Measurements from ENCODE around the gene MAP3K9. TPM values are rescaled to one million over a fixed set of nuclear protein-coding genes. Genes with fewer than 3 reads are reported as not detected.
A peak's percentile ranks its signal among the peaks of the same experiment; 100 is the strongest.

Gene MAP3K9
- total RNA-seq, 2 experiments from 2014 or later, result 4.2 to 6.4 TPM

DNA sequence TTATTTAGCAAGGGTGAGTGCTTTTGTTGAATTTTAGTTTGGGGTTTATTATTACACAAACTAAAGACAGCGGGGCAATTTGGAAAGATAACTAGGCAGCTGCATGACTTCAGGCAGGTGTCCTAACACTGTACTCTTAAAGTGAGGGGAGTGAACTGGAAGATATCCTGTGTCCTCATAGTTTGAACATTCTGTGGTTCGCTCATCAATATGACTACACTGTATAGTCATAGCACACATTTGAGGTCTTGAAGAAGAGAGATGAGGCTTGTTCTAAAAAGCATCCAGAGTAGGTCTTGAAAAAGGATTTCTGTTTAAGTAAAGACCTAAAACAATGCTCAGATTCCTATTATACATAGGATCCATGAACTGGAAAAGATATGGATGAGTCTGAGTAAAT, 1.7 kb upstream of the MAP3K9 start:
- Histone ChIP-seq H3K4me3 (ENCODE audit: low read depth, low read length, poor library complexity, severe bottlenecking) (peak overlapping the region; percentile 77), H3K9me3 (ENCODE audit: low read length) (no peaks in the 10 kb centered on the region), H4K20me1 (ENCODE audit: insufficient read depth, low read length) (no peaks in the 10 kb centered on the region), H2AFZ (ENCODE audit: low read length) (no peak overlapping the region), H3K4me2 (ENCODE audit: low read length) (peak overlapping the region; percentile 83), H3K9me2 (ENCODE audit: insufficient read depth, low read length) (no peaks in the 10 kb centered on the region), H3K79me2 (ENCODE audit: insufficient read depth, low read depth, low read length) (no peaks in the 10 kb centered on the region), H3K36me3 (ENCODE audit: insufficient read depth, low read length) (no peaks in the 10 kb centered on the region), H3K27ac (ENCODE audit: low read depth, low read length, poor library complexity, severe bottlenecking) (no peak overlapping the region), H3K4me1 (ENCODE audit: insufficient read depth, low read length, poor library complexity, severe bottlenecking) (peaks cover 36% of the 10 kb centered on the region)
- intact Hi-C loops (cut with micrococcal nuclease; ENCODE audit: unreplicated experiment), result loop anchor here (10.0 kb wide), 1 partner anchor 396 kb away; the partner anchor contains the start of gene SYNJ2BP
- ChIA-PET CTCF (ENCODE audit: unreplicated experiment) (no interaction called here), POLR2A (interaction anchor here (0.7 kb wide), 1 partner anchor 61 kb away, joined by 3 read pairs; no protein-coding TSS in a partner anchor)
- no TSS peak for BruUV-seq (replicated peaks)
- DNase-seq (ENCODE audit: low spot score), result no peak
- TF ChIP-seq, protein P1, sequence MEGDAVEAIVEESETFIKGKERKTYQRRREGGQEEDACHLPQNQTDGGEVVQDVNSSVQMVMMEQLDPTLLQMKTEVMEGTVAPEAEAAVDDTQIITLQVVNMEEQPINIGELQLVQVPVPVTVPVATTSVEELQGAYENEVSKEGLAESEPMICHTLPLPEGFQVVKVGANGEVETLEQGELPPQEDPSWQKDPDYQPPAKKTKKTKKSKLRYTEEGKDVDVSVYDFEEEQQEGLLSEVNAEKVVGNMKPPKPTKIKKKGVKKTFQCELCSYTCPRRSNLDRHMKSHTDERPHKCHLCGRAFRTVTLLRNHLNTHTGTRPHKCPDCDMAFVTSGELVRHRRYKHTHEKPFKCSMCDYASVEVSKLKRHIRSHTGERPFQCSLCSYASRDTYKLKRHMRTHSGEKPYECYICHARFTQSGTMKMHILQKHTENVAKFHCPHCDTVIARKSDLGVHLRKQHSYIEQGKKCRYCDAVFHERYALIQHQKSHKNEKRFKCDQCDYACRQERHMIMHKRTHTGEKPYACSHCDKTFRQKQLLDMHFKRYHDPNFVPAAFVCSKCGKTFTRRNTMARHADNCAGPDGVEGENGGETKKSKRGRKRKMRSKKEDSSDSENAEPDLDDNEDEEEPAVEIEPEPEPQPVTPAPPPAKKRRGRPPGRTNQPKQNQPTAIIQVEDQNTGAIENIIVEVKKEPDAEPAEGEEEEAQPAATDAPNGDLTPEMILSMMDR (conservative IDR thresholded peaks at IDR 0.05; ENCODE audit: low read length), result no peak
- TF ChIP-seq EZH2phosphoT487 (IDR thresholded peaks at IDR 0.05; ENCODE audit: borderline replicate concordance, low read depth, low read length), result no peak

- Histone ChIP-seq H3K79me2 (ENCODE audit: insufficient read depth, low read depth, low read length) (no peaks in the 10 kb centered on the region), H3K4me3 (ENCODE audit: low read depth, low read length, poor library complexity, severe bottlenecking) (peak overlapping the region; percentile 77), H3K27ac (ENCODE audit: low read depth, low read length, poor library complexity, severe bottlenecking) (no peak overlapping the region), H3K36me3 (ENCODE audit: insufficient read depth, low read length) (no peaks in the 10 kb centered on the region), H3K9me3 (ENCODE audit: low read length) (no peaks in the 10 kb centered on the region), H4K20me1 (ENCODE audit: insufficient read depth, low read length) (no peaks in the 10 kb centered on the region), H3K4me2 (ENCODE audit: low read length) (peak overlapping the region; percentile 83), H3K9me2 (ENCODE audit: insufficient read depth, low read length) (no peaks in the 10 kb centered on the region), H3K4me1 (ENCODE audit: insufficient read depth, low read length, poor library complexity, severe bottlenecking) (peaks cover 36% of the 10 kb centered on the region), H2AFZ (ENCODE audit: low read length) (peak overlapping the region; percentile 92; the same call in 1 of the 2 replicates)
- no peak for DNase-seq (ENCODE audit: low spot score)
- ChIA-PET POLR2A (interaction anchor here (0.7 to 1.2 kb wide), 2 partner anchors 54 to 61 kb away, joined by 3 read pairs; no protein-coding TSS in a partner anchor), CTCF (ENCODE audit: unreplicated experiment) (no interaction called here)
- no TSS peak for BruUV-seq (replicated peaks)
- intact Hi-C loops (cut with micrococcal nuclease; ENCODE audit: unreplicated experiment), result loop anchor here (10.0 kb wide), 1 partner anchor 396 kb away; the partner anchor contains the start of gene SYNJ2BP
- TF ChIP-seq, protein P1 (conservative IDR thresholded peaks at IDR 0.05; ENCODE audit: low read length), result no peak
- TF ChIP-seq EZH2phosphoT487 (IDR thresholded peaks at IDR 0.05; ENCODE audit: borderline replicate concordance, low read depth, low read length), result no peak
Observed at GRCh38 chr14:70810621-70811020, 1.3 kb upstream of the MAP3K9 start.

Measured in OCI-LY7 (cell line).